HEK293 (cell line): Measurements from ENCODE around the gene AP3B1.

ENCODE experiments used
- CTCF ChIA-PET: fragments of 350-600 bp; formaldehyde crosslinking; extraction: SDS; loops from one replicate; lab custom pipeline; 2021; ENCODE audit warnings: antibody characterized with exemption; lab: Yijun Ruan, JAX
- POLR2A ChIA-PET: fragments of 300-600 bp; formaldehyde crosslinking; extraction: SDS; loops from one replicate; lab custom pipeline; 2020; ENCODE audit warnings: antibody characterized with exemption, inconsistent platforms; lab: Yijun Ruan, JAX
- H3K27ac ChIP-seq: fragments of 200-500 bp; sonication (Bioruptor generic); 2 replicates; pipeline ENCODE4 v1.5.1; 2014; ENCODE audit warnings: low read depth, low read length, control low read depth, inconsistent platforms; ENCODE audit errors: extremely low read depth
- H3K36me3 ChIP-seq, 2 experiments: fragments of 200-500 bp in 1 of 2; sonication (Bioruptor generic) in 1 of 2; 1 replicate in 1 of 2; 2 replicates in 1 of 2; pipeline ENCODE4 v1.5.1; 2014 to 2017; ENCODE audit warnings: inconsistent platforms in 2 of 2, low read length in 2 of 2; ENCODE audit not compliant: control insufficient read depth in 2 of 2, insufficient read depth in 1 of 2
- H3K4me1 ChIP-seq: fragments of 200-500 bp; sonication (Bioruptor generic); 2 replicates; pipeline ENCODE4 v1.5.1; 2014; ENCODE audit warnings: mild to moderate bottlenecking, low read length, inconsistent platforms; ENCODE audit not compliant: control insufficient read depth, insufficient read depth
- H3K4me3 ChIP-seq: 2 replicates; pipeline ENCODE4 v1.5.1; 2011; ENCODE audit warnings: low read depth, mild to moderate bottlenecking, control low read depth, low read length, moderate library complexity
- H3K9me3 ChIP-seq: fragments of 200-500 bp; sonication (Bioruptor generic); 2 replicates; pipeline ENCODE4 v1.5.1; 2014; ENCODE audit warnings: low read depth, low read length, inconsistent platforms; ENCODE audit not compliant: control insufficient read depth, insufficient read depth
- EGR2 ChIP-seq: fragments of 450-650 bp; formaldehyde crosslinking; IDR thresholded peaks from 2 replicates; pipeline ENCODE4 v1.5.1; 2016; ENCODE audit warnings: low read depth, missing biosample characterization, missing genetic modification characterization
- ELK4 ChIP-seq: IDR thresholded peaks from 2 replicates; pipeline ENCODE4 v1.6.1; 2011; ENCODE audit warnings: mild to moderate bottlenecking, low read depth, low read length, borderline replicate concordance
- GLI4 ChIP-seq: fragments of 450-650 bp; formaldehyde crosslinking; IDR thresholded peaks from 2 replicates; pipeline ENCODE4 v1.5.1; 2016; ENCODE audit warnings: missing biosample characterization, missing genetic modification characterization
- GLIS1 ChIP-seq: fragments of 450-650 bp; formaldehyde crosslinking; IDR thresholded peaks from 2 replicates; pipeline ENCODE4 v1.5.1; 2016; ENCODE audit warnings: missing biosample characterization, missing genetic modification characterization
- GLIS2 ChIP-seq: fragments of 450-650 bp; formaldehyde crosslinking; IDR thresholded peaks from 2 replicates; pipeline ENCODE4 v1.5.1; 2016; ENCODE audit warnings: missing biosample characterization, missing genetic modification characterization
- MYNN ChIP-seq: fragments of 450-650 bp; formaldehyde crosslinking; IDR thresholded peaks from 2 replicates; pipeline ENCODE4 v1.5.1; 2016; ENCODE audit warnings: missing biosample characterization, missing genetic modification characterization, borderline replicate concordance
- PRDM1 ChIP-seq: fragments of 450-650 bp; formaldehyde crosslinking; IDR thresholded peaks from 2 replicates; pipeline ENCODE4; 2016; ENCODE audit warnings: missing biosample characterization, missing genetic modification characterization
- SETDB1 ChIP-seq: IDR thresholded peaks from one replicate; pipeline ENCODE4 v1.6.1; 2017; ENCODE audit warnings: mild to moderate bottlenecking, low read length, moderate library complexity, mixed read lengths; ENCODE audit not compliant: insufficient read length
- SP2 ChIP-seq: fragments of 450-650 bp; formaldehyde crosslinking; IDR thresholded peaks from 2 replicates; pipeline ENCODE4 v1.5.1; 2016; ENCODE audit warnings: missing biosample characterization, missing genetic modification characterization
- ZFHX2 ChIP-seq: fragments of 450-650 bp; formaldehyde crosslinking; conservative IDR thresholded peaks from 2 replicates; pipeline ENCODE4 v1.5.1; 2016; ENCODE audit warnings: missing biosample characterization, missing genetic modification characterization
- ZIC2 ChIP-seq: fragments of 450-650 bp; formaldehyde crosslinking; IDR thresholded peaks from 2 replicates; pipeline ENCODE4 v1.5.1; 2016; ENCODE audit warnings: missing biosample characterization, missing genetic modification characterization
- ZNF114 ChIP-seq: fragments of 450-650 bp; formaldehyde crosslinking; IDR thresholded peaks from 2 replicates; pipeline ENCODE4 v1.5.0; 2017; ENCODE audit warnings: missing biosample characterization, missing genetic modification characterization
- ZNF132 ChIP-seq: fragments of 450-650 bp; formaldehyde crosslinking; IDR thresholded peaks from 2 replicates; pipeline ENCODE4 v1.5.1; 2017; ENCODE audit warnings: missing biosample characterization, missing genetic modification characterization, borderline replicate concordance
- ZNF157 ChIP-seq: fragments of 450-650 bp; formaldehyde crosslinking; IDR thresholded peaks from 2 replicates; pipeline ENCODE4 v1.5.1; 2016; ENCODE audit warnings: missing biosample characterization, missing genetic modification characterization
- ZNF24 ChIP-seq: fragments of 450-650 bp; formaldehyde crosslinking; IDR thresholded peaks from 2 replicates; pipeline ENCODE4 v1.5.1; 2016; ENCODE audit warnings: missing biosample characterization, missing genetic modification characterization
- ZNF274 ChIP-seq, 2 experiments: fragments of 200-500 bp in 1 of 2; fragments of 450-650 bp in 1 of 2; sonication (Bioruptor generic) in 1 of 2; formaldehyde crosslinking in 1 of 2; IDR thresholded peaks; 2 replicates each; pipeline versions ENCODE4 v1.5.1 to v1.6.1; 2014 to 2016; ENCODE audit warnings: borderline replicate concordance in 1 of 2, inconsistent platforms in 1 of 2, low read length in 1 of 2, missing biosample characterization in 1 of 2, missing genetic modification characterization in 1 of 2
- ZNF292 ChIP-seq: fragments of 450-650 bp; formaldehyde crosslinking; IDR thresholded peaks from 2 replicates; pipeline ENCODE4 v1.5.1; 2016; ENCODE audit warnings: low read depth, missing biosample characterization, missing genetic modification characterization, borderline replicate concordance
- ZNF488 ChIP-seq: fragments of 450-650 bp; formaldehyde crosslinking; IDR thresholded peaks from 2 replicates; pipeline ENCODE4 v1.5.1; 2016; ENCODE audit warnings: missing biosample characterization, missing genetic modification characterization
- ZNF510 ChIP-seq: fragments of 450-650 bp; formaldehyde crosslinking; IDR thresholded peaks from 2 replicates; pipeline ENCODE4 v1.5.1; 2018; ENCODE audit warnings: mild to moderate bottlenecking, missing genetic modification characterization, missing biosample characterization; ENCODE audit not compliant: insufficient replicate concordance
- ZNF518A ChIP-seq: fragments of 450-650 bp; formaldehyde crosslinking; conservative IDR thresholded peaks from 2 replicates; pipeline ENCODE4 v1.5.1; 2016; ENCODE audit warnings: low read depth, missing biosample characterization, missing genetic modification characterization
- ZNF549 ChIP-seq: fragments of 450-650 bp; IDR thresholded peaks from 2 replicates; pipeline ENCODE4 v1.5.1; 2018; ENCODE audit warnings: missing biosample characterization, missing genetic modification characterization, mild to moderate bottlenecking, inconsistent platforms, moderate library complexity
- ZNF571 ChIP-seq: fragments of 450-650 bp; formaldehyde crosslinking; IDR thresholded peaks from 2 replicates; pipeline ENCODE4 v1.5.0; 2017; ENCODE audit warnings: missing biosample characterization, missing genetic modification characterization
- ZNF585B ChIP-seq: fragments of 450-650 bp; formaldehyde crosslinking; IDR thresholded peaks from 2 replicates; pipeline ENCODE4 v1.5.1; 2016; ENCODE audit warnings: missing biosample characterization, missing genetic modification characterization
- ZNF701 ChIP-seq: fragments of 450-650 bp; formaldehyde crosslinking; IDR thresholded peaks from 2 replicates; pipeline ENCODE4 v1.5.1; 2016; ENCODE audit warnings: missing biosample characterization, missing genetic modification characterization
- ZNF747 ChIP-seq: fragments of 450-650 bp; formaldehyde crosslinking; IDR thresholded peaks from 2 replicates; pipeline ENCODE4 v1.5.1; 2016; ENCODE audit warnings: missing biosample characterization, missing genetic modification characterization
- ZSCAN30 ChIP-seq: fragments of 450-650 bp; IDR thresholded peaks from 2 replicates; pipeline ENCODE4 v1.5.1; 2018; ENCODE audit warnings: missing biosample characterization, mild to moderate bottlenecking, missing genetic modification characterization, moderate library complexity
- TF ChIP-seq, protein P1 (sequence below): fragments of 450-650 bp; formaldehyde crosslinking; IDR thresholded peaks from 2 replicates; pipeline ENCODE4 v1.5.1; 2016; ENCODE audit warnings: missing biosample characterization, missing genetic modification characterization

The AP3B1 gene

DNA sequence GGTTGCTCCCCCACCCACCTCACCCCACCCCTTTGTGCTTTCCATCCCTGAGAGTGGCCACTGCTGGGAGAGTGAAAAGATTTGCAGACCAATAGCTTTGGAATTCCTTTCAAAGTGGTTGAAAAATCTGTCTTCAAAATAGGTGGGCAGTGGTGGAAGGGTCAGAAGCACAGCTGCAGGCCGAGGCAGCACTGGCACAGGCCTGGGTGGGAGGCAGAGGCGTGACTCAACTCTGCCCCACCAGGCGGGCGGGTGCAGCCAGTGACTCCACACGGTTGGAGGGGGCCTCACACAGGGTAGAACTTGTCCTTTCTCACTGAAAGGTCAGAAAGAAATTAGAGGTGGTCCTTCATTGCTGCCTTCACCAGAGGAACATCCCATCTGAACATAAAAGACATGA lies 303.4 kb downstream of the AP3B1 start:
- H3K27ac ChIP-seq, result no peak overlapping the region
- CTCF ChIA-PET, result interaction anchor here (1.0 kb wide), 1 partner anchor 431 kb away, joined by 5 read pairs; no protein-coding TSS in a partner anchor
- H3K9me3 ChIP-seq, result no peaks in the 10 kb centered on the region
- TF ChIP-seq, protein P1, sequence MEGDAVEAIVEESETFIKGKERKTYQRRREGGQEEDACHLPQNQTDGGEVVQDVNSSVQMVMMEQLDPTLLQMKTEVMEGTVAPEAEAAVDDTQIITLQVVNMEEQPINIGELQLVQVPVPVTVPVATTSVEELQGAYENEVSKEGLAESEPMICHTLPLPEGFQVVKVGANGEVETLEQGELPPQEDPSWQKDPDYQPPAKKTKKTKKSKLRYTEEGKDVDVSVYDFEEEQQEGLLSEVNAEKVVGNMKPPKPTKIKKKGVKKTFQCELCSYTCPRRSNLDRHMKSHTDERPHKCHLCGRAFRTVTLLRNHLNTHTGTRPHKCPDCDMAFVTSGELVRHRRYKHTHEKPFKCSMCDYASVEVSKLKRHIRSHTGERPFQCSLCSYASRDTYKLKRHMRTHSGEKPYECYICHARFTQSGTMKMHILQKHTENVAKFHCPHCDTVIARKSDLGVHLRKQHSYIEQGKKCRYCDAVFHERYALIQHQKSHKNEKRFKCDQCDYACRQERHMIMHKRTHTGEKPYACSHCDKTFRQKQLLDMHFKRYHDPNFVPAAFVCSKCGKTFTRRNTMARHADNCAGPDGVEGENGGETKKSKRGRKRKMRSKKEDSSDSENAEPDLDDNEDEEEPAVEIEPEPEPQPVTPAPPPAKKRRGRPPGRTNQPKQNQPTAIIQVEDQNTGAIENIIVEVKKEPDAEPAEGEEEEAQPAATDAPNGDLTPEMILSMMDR, result peak; percentile 73
- TF ChIP-seq ZFHX2, result peak; percentile 86
- TF ChIP-seq ZNF488, result no peak
- peak; percentile 42 for TF ChIP-seq SP2 (tag by site-specific recombination)
- peak; percentile 72 for TF ChIP-seq ZIC2 (tag by site-specific recombination)
- no peak for TF ChIP-seq ZNF157 (tag by site-specific recombination)
- no peak for TF ChIP-seq ZNF114 (tag by site-specific recombination)
- TF ChIP-seq EGR2 (tag by site-specific recombination), result peak; percentile 76
- no peak for TF ChIP-seq ZNF747 (tag by site-specific recombination)
- TF ChIP-seq ELK4, result no peak
- TF ChIP-seq GLIS2, result 0 out of 2 replicates have a peak, but pooled peaks have one; percentile 32
- TF ChIP-seq ZNF518A (tag by site-specific recombination), result no peak
- 0 out of 2 replicates have a peak, but pooled peaks have one; percentile 28 for TF ChIP-seq GLIS1 (tag by site-specific recombination)
- no peak for TF ChIP-seq ZNF585B (tag by site-specific recombination)
- TF ChIP-seq ZNF274 (IDR thresholded peaks at IDR 0.05; ENCODE audit: low read length), result no peak
- TF ChIP-seq ZNF274 (tag by site-specific recombination; IDR thresholded peaks at IDR 0.05; ENCODE audit: borderline replicate concordance), result no peak
- no peak overlapping the region for H3K4me3 ChIP-seq
- H3K4me1 ChIP-seq, result peaks cover 9% of the 10 kb centered on the region
- H3K36me3 ChIP-seq, result no peaks in the 10 kb centered on the region
- POLR2A ChIA-PET, result no interaction called here

GRCh38 chr5:77990020-77990419 lies 304.5 kb downstream of the AP3B1 start:
- Histone ChIP-seq H3K4me3 (no peak overlapping the region), H3K27ac (no peak overlapping the region), H3K9me3 (no peaks in the 10 kb centered on the region), H3K36me3 (no peaks in the 10 kb centered on the region), H3K4me1 (peaks cover 6% of the 10 kb centered on the region)
- POLR2A ChIA-PET, result no interaction called here
- CTCF ChIA-PET, result no interaction called here
- TF ChIP-seq ZNF549 (tag by site-specific recombination) (no peak), ZNF701 (no peak), ZNF132 (no peak), SETDB1 (no peak), ZSCAN30 (tag by site-specific recombination) (no peak), MYNN (no peak), PRDM1 (tag by site-specific recombination) (no peak), ZNF24 (peak; percentile 49; the same call in 1 of the 2 replicates), ZNF488 (no peak), ZNF571 (tag by site-specific recombination) (no peak), ZNF274 (IDR thresholded peaks at IDR 0.05; ENCODE audit: low read length) (no peak), ZNF274 (tag by site-specific recombination; IDR thresholded peaks at IDR 0.05; ENCODE audit: borderline replicate concordance) (no peak), GLI4 (tag by site-specific recombination) (no peak), ZNF292 (tag by site-specific recombination) (no peak), ZNF510 (tag by site-specific recombination) (no peak)
